Ishikawa (cell line): ENCODE data around the gene PPP4R4.

Experiments used
- CEBPB ChIP-seq: IDR thresholded peaks from 2 replicates; pipeline ENCODE4 v1.6.1; 2012
- CREB1 ChIP-seq: IDR thresholded peaks from 2 replicates; pipeline ENCODE4 v1.6.1; 2012; ENCODE audit warnings: low read depth
- MAX ChIP-seq: IDR thresholded peaks from 2 replicates; pipeline ENCODE4 v1.6.1; 2012
- RAD21 ChIP-seq: IDR thresholded peaks from 2 replicates; pipeline ENCODE4 v1.6.1; 2012; ENCODE audit warnings: low read depth
- REST ChIP-seq: IDR thresholded peaks from 2 replicates; pipeline ENCODE4 v1.6.1; 2012; ENCODE audit warnings: low read depth, mild to moderate bottlenecking
- TAF1 ChIP-seq: IDR thresholded peaks from 2 replicates; pipeline ENCODE4 v1.6.1; 2012; ENCODE audit warnings: low read depth, mild to moderate bottlenecking
- TEAD4 ChIP-seq: IDR thresholded peaks from 2 replicates; pipeline ENCODE4 v1.6.1; 2012
- USF1 ChIP-seq: IDR thresholded peaks from 2 replicates; pipeline ENCODE4 v1.6.1; 2012

GRCh38 chr14:94320243-94320642 lies 146.1 kb downstream of the PPP4R4 start:
- TF ChIP-seq TEAD4 (no peak), MAX (no peak), RAD21 (no peak), REST (no peak), CREB1 (no peak), TAF1 (no peak), CEBPB (no peak), USF1 (no peak)
